SK-N-MC (cell line): ENCODE results near the gene DOCK4.

Source experiments
- DNase-seq: peaks from one replicate; pipeline ENCODE4 v3.0.0-alpha.2; 2011; ENCODE audit warnings: low read depth, low spot score
- H3K27ac ChIP-seq: fragments of 200-600 bp; sonication (generic); 2 replicates; pipeline ENCODE4 v1.5.1; 2016; ENCODE audit warnings: mixed run types
- H3K36me3 ChIP-seq: fragments of 200-600 bp; sonication (generic); 2 replicates; pipeline ENCODE4 v1.6.1; 2017; ENCODE audit warnings: antibody characterized with exemption, low read length, mixed read lengths; ENCODE audit not compliant: insufficient read depth
- H3K4me3 ChIP-seq: fragments of 200-600 bp; sonication (generic); 2 replicates; pipeline ENCODE4 v1.5.1; 2016
- H3K9ac ChIP-seq: fragments of 200-600 bp; sonication (generic); 2 replicates; pipeline ENCODE4 v1.8.0; 2017; ENCODE audit warnings: mixed run types, mixed read lengths; ENCODE audit not compliant: insufficient read length
- H3K9me3 ChIP-seq: fragments of 200-600 bp; sonication (generic); 2 replicates; pipeline ENCODE4 v1.6.1; 2017; ENCODE audit warnings: low read depth, mild to moderate bottlenecking, antibody characterized with exemption, low read length, moderate library complexity, mixed read lengths
- EZH2 ChIP-seq: fragments of 200-600 bp; sonication (generic); IDR thresholded peaks from one replicate; pipeline ENCODE4 v1.6.1; 2017; ENCODE audit warnings: antibody characterized with exemption
- FOXP2 ChIP-seq: optimal IDR thresholded peaks from 2 replicates; pipeline ENCODE3; 2011; ENCODE audit warnings: mild to moderate bottlenecking, moderate library complexity; ENCODE audit not compliant: insufficient read depth; ENCODE audit errors: extremely low read length, control extremely low read depth
- POLR2AphosphoS5 ChIP-seq: IDR thresholded peaks from 2 replicates; pipeline ENCODE4 v1.6.1; 2012; ENCODE audit warnings: mild to moderate bottlenecking, low read depth, low read length, borderline replicate concordance

Gene DOCK4

DNA sequence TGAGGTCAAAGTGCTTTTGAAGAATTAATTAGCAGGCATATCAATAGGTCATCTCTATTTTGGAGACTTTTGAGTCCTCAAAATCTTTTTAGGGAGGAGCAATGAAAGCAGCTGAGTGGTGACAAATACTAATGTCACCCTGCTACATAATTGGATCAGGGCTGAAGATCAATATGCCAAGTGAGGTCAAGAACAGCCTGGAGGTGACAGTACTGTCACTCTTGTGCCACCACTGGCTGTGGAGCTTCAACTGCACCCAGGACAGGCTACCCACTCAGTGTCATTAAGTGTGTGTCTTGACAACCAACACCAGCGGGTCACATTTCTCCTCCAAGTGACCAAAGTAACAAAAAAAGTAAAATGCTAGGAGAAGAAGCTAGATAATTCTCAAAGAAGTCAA lies 167.8 kb downstream of the DOCK4 start:
- no peak overlapping the region for H3K4me3 ChIP-seq
- H3K36me3 ChIP-seq: no peaks in the 10 kb centered on the region
- no peak for DNase-seq
- H3K27ac ChIP-seq: no peak overlapping the region
- TF ChIP-seq FOXP2 (no peak), EZH2 (no peak), POLR2AphosphoS5 (no peak)
- no peaks in the 10 kb centered on the region for H3K9me3 ChIP-seq
- no peak overlapping the region for H3K9ac ChIP-seq

DNA sequence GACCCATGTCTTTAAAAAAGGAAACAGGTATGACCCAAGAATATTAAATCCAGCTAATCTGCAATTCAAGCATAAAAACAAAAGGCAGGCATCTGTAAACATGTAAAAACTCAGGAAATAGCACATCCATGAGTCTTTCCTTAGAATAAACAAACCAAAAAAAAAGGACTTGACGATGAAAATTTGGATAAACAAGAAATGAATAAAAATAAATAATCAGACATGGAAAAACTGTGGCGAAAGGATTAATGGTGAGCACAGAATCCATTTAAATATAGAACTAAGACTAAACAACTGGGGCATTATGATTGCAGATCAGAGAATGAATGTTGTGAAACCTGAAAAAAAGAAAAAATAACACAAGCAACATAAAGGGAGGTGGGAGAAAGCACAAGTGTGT lies 170.1 kb downstream of the DOCK4 start:
- TF ChIP-seq EZH2: no peak
- TF ChIP-seq POLR2AphosphoS5: no peak
- TF ChIP-seq FOXP2: no peak
- H3K36me3 ChIP-seq: no peaks in the 10 kb centered on the region
- H3K4me3 ChIP-seq: no peak overlapping the region
- no peaks in the 10 kb centered on the region for H3K9me3 ChIP-seq
- DNase-seq: no peak
- no peak overlapping the region for H3K27ac ChIP-seq
- no peak overlapping the region for H3K9ac ChIP-seq

GRCh38 chr7:112031689-112032088 lies 174.5 kb downstream of the DOCK4 start:
- DNase-seq: no peak

GRCh38 chr7:112025556-112025955 lies 180.6 kb downstream of the DOCK4 start:
- Histone ChIP-seq H3K4me3 (no peak overlapping the region), H3K36me3 (no peaks in the 10 kb centered on the region), H3K9me3 (no peaks in the 10 kb centered on the region), H3K27ac (no peak overlapping the region), H3K9ac (no peak overlapping the region)
- TF ChIP-seq POLR2AphosphoS5 (no peak), FOXP2 (no peak), EZH2 (no peak)
- no peak for DNase-seq

More at GRCh38 chr7:112031689-112032088, 174.5 kb downstream of the DOCK4 start:
- no peaks in the 10 kb centered on the region for H3K36me3 ChIP-seq
- no peak overlapping the region for H3K9ac ChIP-seq
- no peak for TF ChIP-seq EZH2
- no peak for TF ChIP-seq POLR2AphosphoS5
- no peak for TF ChIP-seq FOXP2
- H3K27ac ChIP-seq: no peak overlapping the region
- H3K4me3 ChIP-seq: no peak overlapping the region
- no peaks in the 10 kb centered on the region for H3K9me3 ChIP-seq

GRCh38 chr7:112023786-112024185 lies 182.4 kb downstream of the DOCK4 start:
- H3K9ac ChIP-seq: no peak overlapping the region
- TF ChIP-seq FOXP2 (no peak), POLR2AphosphoS5 (no peak), EZH2 (no peak)
- no peaks in the 10 kb centered on the region for H3K36me3 ChIP-seq
- H3K9me3 ChIP-seq: no peaks in the 10 kb centered on the region
- H3K27ac ChIP-seq: no peak overlapping the region
- H3K4me3 ChIP-seq: no peak overlapping the region
- DNase-seq: no peak

- H3K4me3 ChIP-seq: no peak overlapping the region
- no peaks in the 10 kb centered on the region for H3K9me3 ChIP-seq
- no peak overlapping the region for H3K27ac ChIP-seq
- no peak overlapping the region for H3K9ac ChIP-seq
- H3K36me3 ChIP-seq: no peaks in the 10 kb centered on the region
- no peak for DNase-seq
- TF ChIP-seq FOXP2 (no peak), POLR2AphosphoS5 (no peak), EZH2 (no peak)
Measured at GRCh38 chr7:112023282-112023681, 182.9 kb downstream of the DOCK4 start.

GRCh38 chr7:112022128-112022527 lies 184.1 kb downstream of the DOCK4 start:
- H3K4me3 ChIP-seq: no peak overlapping the region
- H3K9me3 ChIP-seq: no peaks in the 10 kb centered on the region
- H3K27ac ChIP-seq: no peak overlapping the region
- no peak overlapping the region for H3K9ac ChIP-seq
- DNase-seq: no peak
- no peak for TF ChIP-seq EZH2
- no peak for TF ChIP-seq FOXP2
- TF ChIP-seq POLR2AphosphoS5: no peak
- H3K36me3 ChIP-seq: no peaks in the 10 kb centered on the region

DNA sequence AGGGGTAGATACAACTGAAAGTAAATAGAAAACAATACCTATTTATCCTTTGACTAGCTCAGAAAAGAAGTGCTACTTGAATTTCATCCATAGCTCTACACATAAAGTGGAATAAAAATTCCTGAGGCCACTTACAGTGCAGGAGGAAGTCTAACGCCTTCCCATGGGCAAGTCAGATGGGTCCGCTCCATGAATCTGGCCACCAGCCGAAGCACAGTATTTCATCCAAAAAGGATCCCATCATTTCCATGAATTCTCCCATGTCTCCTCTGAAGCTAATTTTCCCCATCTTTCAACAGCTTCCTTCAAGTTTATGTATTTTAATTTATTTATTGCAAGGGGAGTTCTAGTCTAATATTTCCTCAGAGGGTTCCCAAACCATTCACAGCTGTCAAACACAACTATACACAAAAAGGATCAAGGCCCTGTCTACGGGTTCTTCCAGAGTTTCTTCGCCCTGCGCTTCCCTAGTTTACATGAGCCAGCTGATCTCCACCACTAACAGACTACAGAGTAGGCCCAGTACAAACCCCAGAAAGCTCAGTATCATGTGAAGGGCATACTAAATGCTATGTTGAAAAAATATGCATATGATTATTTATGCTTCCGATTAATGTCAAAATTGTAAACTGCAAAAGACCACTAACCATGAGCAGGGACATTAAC lies 184.7 kb downstream of the DOCK4 start:
- Histone ChIP-seq H3K9me3 (no peaks in the 10 kb centered on the region), H3K27ac (no peak overlapping the region), H3K9ac (no peak overlapping the region), H3K4me3 (no peak overlapping the region), H3K36me3 (no peaks in the 10 kb centered on the region)
- DNase-seq: no peak
- TF ChIP-seq FOXP2 (no peak), EZH2 (no peak), POLR2AphosphoS5 (no peak)

DNA sequence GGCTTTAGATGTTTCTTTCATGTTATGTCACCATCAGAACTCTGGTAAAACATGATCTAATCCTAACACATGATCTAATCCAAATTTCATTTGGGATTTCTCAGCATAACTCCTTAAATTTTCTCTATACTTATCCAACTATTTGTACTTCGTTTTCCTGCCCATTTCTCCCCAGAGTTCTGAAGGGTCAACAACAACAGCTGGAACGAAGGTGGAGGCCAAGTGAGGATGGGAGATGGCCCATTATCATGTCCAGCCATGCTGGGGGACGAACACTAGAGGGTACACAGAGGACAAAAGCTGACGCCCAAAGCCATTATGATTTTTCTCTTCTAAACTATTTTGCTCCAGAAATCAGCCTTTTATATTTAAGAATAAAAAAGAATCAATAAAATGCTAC lies 185.4 kb downstream of the DOCK4 start:
- no peaks in the 10 kb centered on the region for H3K36me3 ChIP-seq
- TF ChIP-seq POLR2AphosphoS5 (no peak), EZH2 (no peak), FOXP2 (no peak)
- no peak overlapping the region for H3K27ac ChIP-seq
- DNase-seq: no peak
- H3K9ac ChIP-seq: no peak overlapping the region
- no peaks in the 10 kb centered on the region for H3K9me3 ChIP-seq
- no peak overlapping the region for H3K4me3 ChIP-seq
